ENCODE data around the gene SUSD3. TPM values are rescaled to one million over a fixed set of nuclear protein-coding genes. Genes with fewer than 3 reads are reported as not detected.

SUSD3 gene
- total RNA-seq, 1 experiment from 2014 or later: 9.0 TPM

DNA sequence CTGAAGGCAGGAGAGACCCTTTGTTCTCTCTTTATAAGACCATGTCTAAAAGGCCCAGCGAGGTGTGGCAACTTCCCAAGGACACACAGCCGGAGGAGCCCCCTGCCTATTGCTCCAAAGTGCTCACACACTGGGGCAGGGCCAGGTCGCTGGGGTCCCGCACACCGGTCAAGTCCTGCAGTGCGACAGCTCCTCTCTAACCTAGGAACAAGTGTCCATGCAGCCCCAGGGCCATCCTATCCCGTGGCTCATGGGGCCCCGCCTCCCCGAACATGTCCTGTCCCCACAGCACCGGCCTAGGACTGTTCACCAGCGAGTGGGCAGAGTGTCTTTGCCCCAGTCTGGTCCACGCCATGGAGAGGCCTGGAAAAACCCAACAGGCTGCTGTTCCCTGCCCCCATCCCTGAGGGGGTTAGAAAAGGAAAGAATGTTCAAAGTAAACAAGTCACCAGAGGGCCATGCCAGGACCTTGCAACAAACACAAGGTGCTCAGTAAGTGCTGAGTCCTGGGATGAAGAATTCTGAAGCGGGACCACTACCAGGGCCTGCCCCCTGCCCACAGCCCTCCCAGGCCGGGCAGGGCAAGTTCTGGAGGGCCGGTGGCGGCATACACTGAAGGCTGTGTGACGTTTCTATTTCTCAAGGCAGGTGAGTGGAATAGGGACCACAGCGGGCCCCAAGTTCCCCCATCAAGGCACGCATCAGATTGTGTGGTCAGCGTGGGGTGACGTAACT lies 74.6 kb downstream of the SUSD3 start:
- H3K79me2 ChIP-seq (ENCODE audit: insufficient read depth, low read length): no peaks in the 10 kb centered on the region
- H3K79me1 ChIP-seq (ENCODE audit: insufficient read depth, low read depth, low read length, poor library complexity, severe bottlenecking): no peaks in the 10 kb centered on the region
- no CpG with 5 or more reads among the region's 21 CpGs for WGBS (ENCODE audit: extremely low coverage, insufficient read length, low lambda C conversion rate)
- H3K27me3 ChIP-seq (ENCODE audit: insufficient read depth, low read length): peaks cover 5% of the 10 kb centered on the region; the same call in 1 of the 2 replicates
- H2BK120ac ChIP-seq (ENCODE audit: low read depth, low read length, poor library complexity, severe bottlenecking): no peak overlapping the region
- H3K4me1 ChIP-seq (ENCODE audit: insufficient read depth, low read length): no peaks in the 10 kb centered on the region; the same call in 1 of the 2 replicates
- no peak overlapping the region for H2BK12ac ChIP-seq (ENCODE audit: insufficient read length, low read depth, low read length)
- H4K5ac ChIP-seq (ENCODE audit: insufficient read length, low read depth, low read length): no peak overlapping the region
- no peak overlapping the region for H3K4ac ChIP-seq (ENCODE audit: low read depth, low read length)
- Mint-ChIP-seq H3K27me3 (ENCODE audit: low read depth) (peaks cover 25% of the 10 kb centered on the region), H3K4me3 (peak overlapping the region; percentile 74 to 85), H3K4me1 (peaks cover 15 to 28% of the 10 kb centered on the region in 2 experiments), H3K9me3 (no peaks in the 10 kb centered on the region), H3K36me3 (ENCODE audit: insufficient read depth in 1 of 3, low read depth in 3 of 3) (no peaks in the 10 kb centered on the region; a peak in 1 of 7 replicates), H3K27ac (no peak overlapping the region)
- no peak overlapping the region for H3K9ac ChIP-seq (ENCODE audit: extremely low read depth, insufficient read length, low read length)
- H3K23me2 ChIP-seq (ENCODE audit: insufficient read length, low read depth, low read length, poor library complexity, severe bottlenecking): no peaks in the 10 kb centered on the region
- TF ChIP-seq, protein P1, sequence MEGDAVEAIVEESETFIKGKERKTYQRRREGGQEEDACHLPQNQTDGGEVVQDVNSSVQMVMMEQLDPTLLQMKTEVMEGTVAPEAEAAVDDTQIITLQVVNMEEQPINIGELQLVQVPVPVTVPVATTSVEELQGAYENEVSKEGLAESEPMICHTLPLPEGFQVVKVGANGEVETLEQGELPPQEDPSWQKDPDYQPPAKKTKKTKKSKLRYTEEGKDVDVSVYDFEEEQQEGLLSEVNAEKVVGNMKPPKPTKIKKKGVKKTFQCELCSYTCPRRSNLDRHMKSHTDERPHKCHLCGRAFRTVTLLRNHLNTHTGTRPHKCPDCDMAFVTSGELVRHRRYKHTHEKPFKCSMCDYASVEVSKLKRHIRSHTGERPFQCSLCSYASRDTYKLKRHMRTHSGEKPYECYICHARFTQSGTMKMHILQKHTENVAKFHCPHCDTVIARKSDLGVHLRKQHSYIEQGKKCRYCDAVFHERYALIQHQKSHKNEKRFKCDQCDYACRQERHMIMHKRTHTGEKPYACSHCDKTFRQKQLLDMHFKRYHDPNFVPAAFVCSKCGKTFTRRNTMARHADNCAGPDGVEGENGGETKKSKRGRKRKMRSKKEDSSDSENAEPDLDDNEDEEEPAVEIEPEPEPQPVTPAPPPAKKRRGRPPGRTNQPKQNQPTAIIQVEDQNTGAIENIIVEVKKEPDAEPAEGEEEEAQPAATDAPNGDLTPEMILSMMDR (conservative IDR thresholded peaks at IDR 0.05): no peak
- H3K18ac ChIP-seq (ENCODE audit: insufficient read length, low read depth, low read length): no peak overlapping the region
- no peak overlapping the region for H2AFZ ChIP-seq (ENCODE audit: low read length)
- no peaks in the 10 kb centered on the region for H3K9me3 ChIP-seq (ENCODE audit: control insufficient read depth, low read depth, low read length)
- H4K8ac ChIP-seq (replicated peaks; ENCODE audit: insufficient read length, low read depth, low read length): no peak overlapping the region
- H3K14ac ChIP-seq (ENCODE audit: insufficient read depth, low read length): no peak overlapping the region; the same call in 1 of the 2 replicates
- peak overlapping the region; percentile 48 for H3K4me2 ChIP-seq (ENCODE audit: insufficient read depth, insufficient read length, low read length)
- H3K27ac ChIP-seq (ENCODE audit: insufficient read length, low read depth, low read length): no peak overlapping the region
- no peak overlapping the region for H2BK5ac ChIP-seq (ENCODE audit: insufficient read length, low read length)
- no peak overlapping the region for H3T11ph ChIP-seq (ENCODE audit: low read length)
- H3K56ac ChIP-seq (ENCODE audit: insufficient read length, low read depth, low read length): no peak overlapping the region
- H4K20me1 ChIP-seq (ENCODE audit: control insufficient read depth, insufficient read depth, insufficient read length): no peaks in the 10 kb centered on the region
- no peak overlapping the region for H2BK20ac ChIP-seq (ENCODE audit: low read depth, low read length, poor library complexity, severe bottlenecking)
- no peak overlapping the region for H3K23ac ChIP-seq (ENCODE audit: insufficient read length, low read depth, low read length)
- no peak overlapping the region for H4K91ac ChIP-seq (ENCODE audit: insufficient read length, low read depth, low read length)
- no peak for DNase-seq
- H2AK5ac ChIP-seq (ENCODE audit: insufficient read length, low read length): no peak overlapping the region
- H2BK15ac ChIP-seq (ENCODE audit: low read depth, low read length): no peak overlapping the region

Data from H9 (cell line).